Activated naive CD8-positive, alpha-beta T cell treated with anti-CD3 and anti-CD28 coated beads for 36 hours (primary cell): ENCODE results near the gene AK3. TPM values are rescaled to one million over a fixed set of nuclear protein-coding genes. Genes with fewer than 3 reads are reported as not detected.
"Not testable (repeated sequence)": the region's sequence is repeated elsewhere in the genome, so short reads cannot be mapped to it uniquely, and the experiment has no call there.

Experiments used
- DNase-seq: peaks from one replicate; pipeline ENCODE4 v3.0.0; 2021
- H3K27ac Mint-ChIP-seq: one replicate; pipeline ENCODE4 v1.8.0; 2022; ENCODE audit warnings: mild to moderate bottlenecking, moderate library complexity, mixed read lengths
- H3K27me3 Mint-ChIP-seq: one replicate; pipeline ENCODE4 v1.8.0; 2022; ENCODE audit warnings: mild to moderate bottlenecking, mixed read lengths
- H3K36me3 Mint-ChIP-seq: one replicate; pipeline ENCODE4 v1.8.0; 2021; ENCODE audit warnings: mild to moderate bottlenecking, mixed read lengths
- H3K4me1 Mint-ChIP-seq: one replicate; pipeline ENCODE4 v1.8.0; 2021; ENCODE audit warnings: mixed read lengths
- H3K4me3 Mint-ChIP-seq: one replicate; pipeline ENCODE4 v1.8.0; 2022; ENCODE audit warnings: mild to moderate bottlenecking, moderate library complexity, mixed read lengths
- H3K9me3 Mint-ChIP-seq: one replicate; pipeline ENCODE4 v1.8.0; 2022; ENCODE audit warnings: mixed read lengths
- total RNA-seq, 2 experiments: library from RNA; stranded (reverse); gene quantifications; one replicate each; pipeline ENCODE4 v1.2.3, GENCODE V29; 2021

The AK3 gene
- total RNA-seq = 10 to 100 TPM; 32.2 to 33.3 TPM

DNA sequence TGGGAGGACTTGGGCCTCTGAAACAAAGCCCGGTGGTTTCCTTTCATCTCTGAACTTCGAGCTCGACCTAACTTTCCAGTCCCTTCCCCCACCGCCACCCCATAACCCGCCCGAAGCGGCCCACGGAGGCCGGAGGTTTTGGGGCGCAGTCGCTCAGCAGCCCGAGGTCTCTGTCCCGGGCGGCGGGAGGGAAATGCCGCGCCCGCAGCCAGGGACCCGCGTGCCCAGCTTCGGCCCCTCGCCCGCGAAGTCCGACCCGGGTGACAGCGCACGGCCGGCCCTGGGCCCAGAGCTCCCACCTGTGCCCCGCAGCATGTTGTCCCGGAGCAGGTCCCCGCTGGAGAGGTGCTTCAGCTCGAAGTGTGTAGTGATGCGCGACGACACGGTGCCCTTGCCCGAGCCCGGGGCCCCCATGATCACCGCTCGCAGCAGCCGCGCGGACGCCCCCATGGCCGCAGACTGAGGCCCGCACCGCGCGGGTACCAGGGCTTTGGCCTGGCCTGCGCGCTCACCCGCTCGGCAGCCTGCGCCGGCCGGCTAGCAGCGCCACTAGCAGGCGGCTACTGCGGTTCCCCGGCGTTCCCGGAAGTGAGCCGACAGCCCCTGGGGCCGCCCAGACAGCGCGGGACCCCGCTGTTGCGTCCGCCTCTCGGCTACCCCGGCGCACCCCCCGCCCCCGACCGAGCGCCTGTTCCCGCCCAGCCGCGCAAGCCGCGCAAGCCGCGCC, at the start of gene AK3:
AK3 (minus strand) TSS at position 565 of the 727 bp plus-strand sequence; CDS start at position 450, 115 bp downstream.
- H3K9me3 Mint-ChIP-seq = no peaks in the 10 kb centered on the region
- H3K4me3 Mint-ChIP-seq = peak within 1 kb of the TSS; percentile 89
- no peaks in the 10 kb centered on the region for H3K27me3 Mint-ChIP-seq
- DNase-seq = peak; percentile 93
- H3K4me1 Mint-ChIP-seq = peaks cover 36% of the 10 kb centered on the region
- H3K27ac Mint-ChIP-seq = peak within 1 kb of the TSS; percentile 88
- peaks cover 18% of the 10 kb centered on the region for H3K36me3 Mint-ChIP-seq

DNA sequence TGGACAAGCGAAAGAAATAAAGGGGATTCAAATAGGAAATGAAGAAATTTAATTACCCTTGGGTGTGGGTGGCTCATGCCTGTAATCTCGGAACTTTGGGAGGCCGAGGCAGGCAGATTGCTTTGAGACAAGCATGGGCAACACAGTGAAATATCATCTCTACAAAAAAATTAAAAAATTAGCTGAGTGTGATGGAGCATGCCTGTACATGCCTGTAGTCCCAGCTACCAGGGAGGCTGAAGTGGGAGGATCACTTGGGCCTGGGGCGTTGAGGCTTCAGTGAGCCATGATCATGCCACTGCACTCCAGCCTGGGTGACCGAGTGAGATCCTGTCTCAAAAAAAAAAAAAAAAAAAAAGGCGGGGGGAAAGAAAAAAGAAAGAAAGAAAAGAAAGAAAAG, 47.7 kb upstream of the AK3 start:
- no peaks in the 10 kb centered on the region for H3K9me3 Mint-ChIP-seq
- H3K36me3 Mint-ChIP-seq = peaks cover 2% of the 10 kb centered on the region

DNA sequence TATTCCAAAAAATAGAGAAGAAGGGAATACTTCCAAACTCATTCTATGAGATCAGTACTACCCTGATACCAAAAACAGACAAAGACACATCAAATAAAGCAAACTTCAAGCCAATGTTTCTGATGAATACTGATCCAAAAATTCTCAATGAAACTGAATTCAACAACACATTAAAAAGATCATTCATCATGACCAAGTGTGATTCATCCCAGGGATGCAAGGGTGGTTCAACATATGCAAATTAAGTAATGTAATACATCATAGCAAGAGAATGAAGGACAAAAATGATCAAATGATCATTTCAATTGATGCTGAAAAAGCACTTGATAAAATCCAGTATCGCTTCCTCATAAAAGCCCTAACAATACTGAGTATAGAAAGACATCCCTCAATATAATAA, 46.9 kb upstream of the AK3 start:
- no peak overlapping the region for H3K4me3 Mint-ChIP-seq
- H3K27me3 Mint-ChIP-seq = peaks cover 4% of the 10 kb centered on the region
- peaks cover 16% of the 10 kb centered on the region for H3K4me1 Mint-ChIP-seq
- H3K27ac Mint-ChIP-seq = no peak overlapping the region
- H3K9me3 Mint-ChIP-seq = no peaks in the 10 kb centered on the region
- DNase-seq = no peak
- H3K36me3 Mint-ChIP-seq = peaks cover 2% of the 10 kb centered on the region

More for the DNA sequence above, 47.7 kb upstream of the AK3 start:
- Mint-ChIP-seq H3K27me3 (peaks cover 4% of the 10 kb centered on the region), H3K27ac (no peak overlapping the region), H3K4me1 (peaks cover 16% of the 10 kb centered on the region), H3K4me3 (no peak overlapping the region)
- no peak for DNase-seq

DNA sequence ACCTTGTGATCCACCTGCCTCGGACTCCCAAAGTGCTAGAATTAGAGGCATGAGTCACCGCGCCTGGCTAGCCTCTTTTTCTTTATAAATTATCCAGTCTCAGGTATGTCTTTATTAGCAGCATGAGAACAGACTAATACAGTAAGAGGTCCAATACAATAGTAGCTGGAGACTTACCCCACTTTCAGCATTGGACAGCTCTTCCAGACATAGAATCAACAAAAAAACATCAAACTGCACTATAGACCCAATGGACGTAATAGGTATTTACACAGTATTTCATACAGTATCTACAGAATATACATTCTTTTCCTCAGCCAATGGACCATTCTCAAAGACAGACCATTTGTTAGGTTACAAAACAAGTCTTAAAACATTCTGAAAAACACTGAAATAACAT, 45.6 kb upstream of the AK3 start:
- Mint-ChIP-seq H3K36me3 (peaks cover 2% of the 10 kb centered on the region), H3K9me3 (no peaks in the 10 kb centered on the region), H3K4me3 (no peak overlapping the region), H3K4me1 (peaks cover 10% of the 10 kb centered on the region), H3K27me3 (peaks cover 4% of the 10 kb centered on the region), H3K27ac (no peak overlapping the region)
- no peak for DNase-seq

DNA sequence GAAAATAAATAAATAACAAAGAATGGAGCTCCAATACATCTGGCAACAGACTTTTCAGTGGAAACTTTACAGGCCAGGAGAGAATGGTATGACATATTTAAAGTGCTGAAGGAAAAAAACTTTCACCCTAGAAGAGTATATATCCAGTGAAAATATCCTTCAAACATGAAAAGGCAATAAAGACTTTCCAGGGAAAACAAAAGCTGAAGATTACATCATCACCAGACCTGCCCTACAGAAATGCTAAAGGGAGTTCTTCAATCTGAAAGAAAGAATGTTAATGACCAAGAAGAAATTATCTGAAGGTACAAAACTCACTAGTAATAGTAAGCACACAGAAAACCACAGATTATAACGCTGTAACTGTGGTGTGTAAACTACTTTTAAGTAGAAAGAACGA, 43.4 kb upstream of the AK3 start:
- H3K4me3 Mint-ChIP-seq = no peak overlapping the region
- H3K4me1 Mint-ChIP-seq = peaks cover 5% of the 10 kb centered on the region
- peaks cover 4% of the 10 kb centered on the region for H3K27me3 Mint-ChIP-seq
- no peaks in the 10 kb centered on the region for H3K9me3 Mint-ChIP-seq
- H3K36me3 Mint-ChIP-seq = no peaks in the 10 kb centered on the region
- no peak overlapping the region for H3K27ac Mint-ChIP-seq
- DNase-seq = no peak

DNA sequence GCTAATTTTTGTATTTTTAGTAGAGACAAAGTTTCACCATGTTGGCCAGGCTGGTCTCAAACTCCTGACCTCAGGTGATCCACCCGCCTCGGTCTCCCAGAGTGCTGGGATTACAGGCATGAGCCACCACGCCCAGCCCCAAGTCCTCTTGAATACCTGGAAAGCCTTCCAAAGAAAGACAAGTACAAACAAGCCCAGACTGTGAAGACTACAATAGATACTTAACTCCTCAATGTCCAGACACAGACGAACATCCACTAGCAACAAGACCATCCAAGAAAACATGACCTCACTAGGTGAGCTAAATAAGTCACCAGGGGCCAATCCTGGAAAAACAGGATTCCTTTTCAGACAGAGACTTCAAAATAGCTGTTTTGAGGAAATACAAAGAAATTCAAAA, 42.2 kb upstream of the AK3 start:
- DNase-seq, H3K9me3 Mint-ChIP-seq, H3K36me3 Mint-ChIP-seq, H3K27me3 Mint-ChIP-seq, H3K27ac Mint-ChIP-seq, H3K4me3 Mint-ChIP-seq, H3K4me1 Mint-ChIP-seq: not testable (repeated sequence)

DNA sequence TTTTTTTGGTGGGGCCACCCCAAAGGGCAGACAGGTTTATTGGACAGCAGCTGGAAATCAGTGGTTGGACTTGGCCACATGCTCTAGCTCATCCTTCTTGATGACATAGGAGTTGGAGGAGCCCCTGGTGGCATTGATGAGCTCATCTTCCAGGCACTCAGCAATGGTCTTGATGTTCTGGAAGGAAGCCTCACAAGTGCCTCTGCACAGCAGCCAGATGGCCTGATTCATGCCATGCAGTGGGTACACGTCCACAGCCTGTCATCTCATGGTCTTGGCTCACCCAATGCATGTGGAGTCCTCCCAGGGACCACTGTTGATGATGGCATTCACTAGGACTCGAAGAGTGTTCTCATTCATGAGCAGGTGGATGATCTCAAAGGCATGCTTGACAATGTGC, 40.4 kb upstream of the AK3 start:
- no peak for DNase-seq
- H3K4me3 Mint-ChIP-seq = no peak overlapping the region
- H3K27ac Mint-ChIP-seq = no peak overlapping the region
- H3K9me3 Mint-ChIP-seq = no peaks in the 10 kb centered on the region
- H3K36me3 Mint-ChIP-seq = no peaks in the 10 kb centered on the region
- no peaks in the 10 kb centered on the region for H3K4me1 Mint-ChIP-seq
- peaks cover 4% of the 10 kb centered on the region for H3K27me3 Mint-ChIP-seq

DNA sequence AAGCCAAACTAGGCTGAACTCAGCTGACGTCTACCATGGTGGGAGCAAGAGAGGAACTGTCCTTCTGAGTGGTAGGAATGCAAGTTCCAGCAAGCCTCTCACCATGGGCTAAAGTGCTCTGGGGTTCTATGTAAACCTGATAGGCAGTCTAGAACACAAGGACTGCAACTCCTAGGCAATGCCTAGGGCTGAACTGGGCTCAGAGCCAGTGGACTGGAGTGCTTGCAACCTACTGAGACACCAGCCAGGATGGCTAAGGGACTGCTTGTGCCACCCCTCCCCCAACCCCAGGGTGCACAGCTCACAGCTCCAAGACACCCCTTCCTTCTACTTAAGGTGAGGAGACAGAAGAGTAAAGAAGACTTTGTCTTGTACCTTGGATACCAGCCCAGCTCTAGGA, 39.6 kb upstream of the AK3 start:
- H3K4me3 Mint-ChIP-seq = no peak overlapping the region
- H3K9me3 Mint-ChIP-seq = no peaks in the 10 kb centered on the region
- H3K27me3 Mint-ChIP-seq = peaks cover 4% of the 10 kb centered on the region
- H3K36me3 Mint-ChIP-seq = no peaks in the 10 kb centered on the region
- DNase-seq = no peak
- no peaks in the 10 kb centered on the region for H3K4me1 Mint-ChIP-seq
- H3K27ac Mint-ChIP-seq = no peak overlapping the region

DNA sequence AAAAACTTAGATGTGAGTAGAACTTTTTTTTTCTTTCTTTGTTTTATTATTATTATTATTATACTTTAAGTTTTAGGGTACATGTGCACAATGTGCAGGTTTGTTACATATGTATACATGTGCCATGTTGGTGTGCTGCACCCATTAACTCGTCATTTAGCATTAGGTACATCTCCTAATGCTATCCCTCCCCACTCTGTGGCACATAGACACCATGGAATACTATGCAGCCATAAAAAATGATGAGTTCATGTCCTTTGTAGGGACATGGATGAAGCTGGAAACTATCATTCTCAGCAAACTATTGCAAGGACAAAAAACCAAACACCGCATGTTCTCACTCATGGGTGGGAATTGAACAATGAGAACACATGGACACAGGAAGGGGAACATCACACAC, 34.0 kb upstream of the AK3 start:
- H3K9me3 Mint-ChIP-seq, H3K4me1 Mint-ChIP-seq, H3K27me3 Mint-ChIP-seq, H3K4me3 Mint-ChIP-seq, H3K27ac Mint-ChIP-seq, DNase-seq, H3K36me3 Mint-ChIP-seq: not testable (repeated sequence)

DNA sequence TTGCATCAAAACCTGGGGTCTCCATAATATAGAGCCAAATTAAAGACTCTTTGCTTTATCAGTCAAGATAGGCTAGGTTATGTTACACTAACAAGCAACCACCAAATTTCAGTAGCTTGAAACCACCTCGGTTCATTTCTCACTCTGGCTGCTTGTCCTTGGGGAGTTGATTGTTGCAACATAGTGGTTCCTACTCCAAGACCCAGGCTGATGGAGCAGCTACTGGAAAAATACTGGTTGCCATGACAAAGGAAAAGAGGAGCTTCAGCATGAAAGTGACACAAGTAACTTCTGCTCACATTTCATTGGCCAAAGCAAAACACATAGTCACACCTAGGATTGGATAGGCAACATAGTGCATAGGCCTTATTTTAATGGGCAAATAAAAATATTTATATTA, 33.2 kb upstream of the AK3 start:
- H3K4me1 Mint-ChIP-seq = peaks cover under 1% of the 10 kb centered on the region
- H3K27me3 Mint-ChIP-seq = no peaks in the 10 kb centered on the region
- H3K36me3 Mint-ChIP-seq = peaks cover 1% of the 10 kb centered on the region
- H3K27ac Mint-ChIP-seq = no peak overlapping the region
- H3K4me3 Mint-ChIP-seq = no peak overlapping the region
- no peak for DNase-seq
- peaks cover 1% of the 10 kb centered on the region for H3K9me3 Mint-ChIP-seq

DNA sequence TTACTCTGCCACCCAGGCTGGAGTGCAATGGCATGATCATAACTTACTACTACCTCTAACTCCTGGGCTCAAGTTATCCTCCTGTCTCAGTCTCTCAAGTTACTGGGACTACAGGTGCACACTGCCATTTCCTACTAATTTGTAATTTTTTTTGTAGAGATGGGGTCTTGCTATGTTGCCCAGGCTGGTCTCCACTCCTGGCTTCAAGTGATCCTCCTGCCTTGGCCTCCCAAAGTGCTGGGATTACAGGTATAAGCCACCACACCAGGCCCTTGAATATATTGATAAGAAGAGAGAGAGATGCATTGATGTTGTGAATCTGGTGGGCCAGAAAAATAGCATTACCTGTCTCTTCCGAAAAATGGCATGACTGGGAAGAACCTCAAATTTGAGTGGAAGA, 30.8 kb upstream of the AK3 start:
- Mint-ChIP-seq H3K36me3 (peaks cover 1% of the 10 kb centered on the region), H3K4me1 (peaks cover 2% of the 10 kb centered on the region)

DNA sequence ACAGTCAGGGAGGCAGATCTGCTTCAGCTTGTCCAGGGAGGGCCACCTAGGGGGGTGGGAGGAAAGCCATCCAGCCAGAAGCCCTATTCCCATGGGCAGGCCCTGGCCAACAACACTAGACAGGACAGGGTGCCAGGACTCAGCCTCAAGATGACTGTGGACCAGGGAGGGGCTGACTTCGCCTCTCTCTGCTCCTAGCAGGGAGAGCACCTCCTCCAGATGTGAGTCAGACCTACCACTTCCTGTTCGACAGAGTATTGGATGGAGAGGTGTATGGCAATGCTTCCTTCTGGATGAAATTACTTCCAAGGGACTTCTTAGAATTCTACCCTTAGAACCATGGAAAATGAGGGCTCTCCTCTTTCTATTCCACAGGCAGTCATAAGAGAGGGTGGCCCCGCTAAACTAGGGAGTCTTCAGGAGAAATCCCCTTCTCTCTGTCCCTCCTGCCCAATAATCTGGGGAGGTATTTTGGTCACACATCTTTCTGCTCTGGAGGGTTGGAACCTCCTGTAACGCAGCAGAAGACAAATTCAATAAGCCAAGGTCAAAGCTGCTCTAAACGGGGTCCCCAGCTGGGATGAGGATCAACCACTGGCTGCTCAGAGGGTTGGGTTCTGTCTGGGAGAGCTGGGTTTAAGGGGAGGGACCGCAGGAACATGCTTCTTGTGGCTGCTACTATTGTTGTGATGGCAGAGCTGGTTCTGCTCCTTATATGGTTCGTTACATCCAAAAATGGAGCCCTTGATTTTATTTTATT, 28.5 kb upstream of the AK3 start:
- H3K27me3 Mint-ChIP-seq = no peaks in the 10 kb centered on the region
- H3K4me1 Mint-ChIP-seq = peaks cover 2% of the 10 kb centered on the region
- H3K4me3 Mint-ChIP-seq = no peak overlapping the region
- DNase-seq = no peak
- H3K9me3 Mint-ChIP-seq = no peaks in the 10 kb centered on the region
- H3K27ac Mint-ChIP-seq = no peak overlapping the region
- H3K36me3 Mint-ChIP-seq = no peaks in the 10 kb centered on the region

More for the DNA sequence above, 30.8 kb upstream of the AK3 start:
- no peak overlapping the region for H3K4me3 Mint-ChIP-seq
- no peak for DNase-seq
- no peaks in the 10 kb centered on the region for H3K27me3 Mint-ChIP-seq
- H3K27ac Mint-ChIP-seq = no peak overlapping the region
- H3K9me3 Mint-ChIP-seq = peaks cover 1% of the 10 kb centered on the region

DNA sequence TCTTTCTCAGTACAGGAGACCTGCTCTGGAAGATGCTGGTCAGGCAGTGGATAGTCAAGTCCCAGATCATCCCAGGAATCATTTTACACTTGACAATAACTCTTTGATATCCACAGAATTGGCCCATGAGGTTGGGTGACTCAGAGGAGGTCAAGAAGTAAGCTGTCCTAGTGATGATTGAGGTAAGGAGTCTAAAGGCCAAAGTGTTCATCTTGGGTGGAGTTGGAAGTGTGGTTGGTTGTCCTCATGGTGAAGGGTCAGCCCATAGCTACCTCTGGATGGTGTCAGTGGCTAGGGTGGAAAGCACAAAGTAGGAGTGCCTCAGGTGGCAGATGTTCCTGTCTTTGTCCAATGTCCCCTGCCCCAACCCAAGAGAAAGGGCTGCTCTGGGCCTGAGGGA, 27.7 kb upstream of the AK3 start:
- Mint-ChIP-seq H3K36me3 (no peaks in the 10 kb centered on the region), H3K4me3 (no peak overlapping the region), H3K27me3 (no peaks in the 10 kb centered on the region), H3K27ac (no peak overlapping the region), H3K9me3 (no peaks in the 10 kb centered on the region), H3K4me1 (peaks cover 2% of the 10 kb centered on the region)
- DNase-seq = no peak

DNA sequence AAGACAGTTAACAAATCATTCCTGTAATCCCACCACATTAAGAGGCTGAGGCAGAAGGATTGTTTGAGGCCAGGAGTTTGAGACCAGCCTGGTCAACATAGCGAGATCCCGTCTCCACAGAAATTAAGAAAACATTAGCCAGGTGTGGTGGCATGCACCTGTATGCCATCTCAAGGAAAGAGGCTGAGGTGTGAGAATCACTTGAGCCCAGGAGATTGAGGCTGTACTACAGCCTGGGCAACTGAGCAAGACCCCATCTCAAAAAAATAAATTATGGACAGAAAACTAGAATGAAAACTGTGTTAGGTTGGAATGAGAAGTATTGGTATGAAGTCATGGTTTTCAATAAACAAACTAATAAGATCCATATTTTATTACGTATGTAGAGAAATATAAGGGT, 23.0 kb upstream of the AK3 start:
- Mint-ChIP-seq H3K4me1 (peaks cover 13% of the 10 kb centered on the region), H3K27me3 (peaks cover 13% of the 10 kb centered on the region), H3K36me3 (no peaks in the 10 kb centered on the region), H3K9me3 (no peaks in the 10 kb centered on the region), H3K27ac (no peak overlapping the region), H3K4me3 (no peak overlapping the region)
- no peak for DNase-seq

DNA sequence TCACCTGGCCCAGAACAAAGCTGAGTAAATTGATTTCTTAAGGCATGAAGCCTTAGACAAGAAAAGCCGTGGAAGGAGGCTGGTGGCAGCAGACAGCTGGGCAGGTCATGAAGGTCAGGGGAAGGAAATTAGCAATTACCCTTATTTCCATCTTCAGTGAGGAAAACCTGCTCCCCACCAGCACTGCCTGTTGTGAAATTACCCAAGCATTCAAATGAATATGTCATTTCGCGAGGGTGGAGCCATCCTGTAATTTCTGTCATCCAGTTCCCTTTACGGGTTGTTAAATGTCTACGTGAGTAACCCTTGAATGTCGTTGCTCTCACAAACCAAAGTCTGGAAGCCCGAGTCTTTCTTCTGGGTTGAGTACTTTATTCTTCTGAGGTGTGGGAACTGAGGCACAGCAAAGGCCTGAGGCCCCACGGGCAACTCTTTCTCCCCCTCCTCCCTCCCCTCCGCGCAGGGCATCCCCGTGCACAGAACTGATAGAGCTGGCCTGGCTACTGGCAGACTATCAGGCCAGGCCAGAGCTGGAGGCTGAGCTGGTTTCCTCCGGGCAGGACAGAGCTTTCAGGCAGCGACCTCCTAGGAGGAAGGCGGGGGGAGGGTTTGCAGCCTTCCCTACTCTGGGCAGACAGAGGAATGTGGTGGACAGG, 22.0 kb upstream of the AK3 start:
- Mint-ChIP-seq H3K9me3 (no peaks in the 10 kb centered on the region), H3K27ac (peak overlapping the region; percentile 46), H3K36me3 (no peaks in the 10 kb centered on the region), H3K4me3 (peak overlapping the region; percentile 54), H3K27me3 (peaks cover 13% of the 10 kb centered on the region), H3K4me1 (peaks cover 13% of the 10 kb centered on the region)
- no peak for DNase-seq
